Glomerular visceral epithelial cell (primary cell): Measurements from ENCODE around the gene TUBA4A.
"Not testable (repeated sequence)": the region's sequence is repeated elsewhere in the genome, so short reads cannot be mapped to it uniquely, and the experiment has no call there.

ENCODE experiments used
- DNase-seq: peaks from one replicate; pipeline ENCODE4 v3.0.0-alpha.2; 2016; ENCODE audit errors: extremely low spot score

Gene TUBA4A

GRCh38 chr2:219210886-219211362 lies 42.8 kb downstream of the TUBA4A start:
- no peak for DNase-seq

- no peak for DNase-seq
These were observed 43.4 kb downstream of the TUBA4A start for GRCh38 chr2:219210196-219210885.

DNA sequence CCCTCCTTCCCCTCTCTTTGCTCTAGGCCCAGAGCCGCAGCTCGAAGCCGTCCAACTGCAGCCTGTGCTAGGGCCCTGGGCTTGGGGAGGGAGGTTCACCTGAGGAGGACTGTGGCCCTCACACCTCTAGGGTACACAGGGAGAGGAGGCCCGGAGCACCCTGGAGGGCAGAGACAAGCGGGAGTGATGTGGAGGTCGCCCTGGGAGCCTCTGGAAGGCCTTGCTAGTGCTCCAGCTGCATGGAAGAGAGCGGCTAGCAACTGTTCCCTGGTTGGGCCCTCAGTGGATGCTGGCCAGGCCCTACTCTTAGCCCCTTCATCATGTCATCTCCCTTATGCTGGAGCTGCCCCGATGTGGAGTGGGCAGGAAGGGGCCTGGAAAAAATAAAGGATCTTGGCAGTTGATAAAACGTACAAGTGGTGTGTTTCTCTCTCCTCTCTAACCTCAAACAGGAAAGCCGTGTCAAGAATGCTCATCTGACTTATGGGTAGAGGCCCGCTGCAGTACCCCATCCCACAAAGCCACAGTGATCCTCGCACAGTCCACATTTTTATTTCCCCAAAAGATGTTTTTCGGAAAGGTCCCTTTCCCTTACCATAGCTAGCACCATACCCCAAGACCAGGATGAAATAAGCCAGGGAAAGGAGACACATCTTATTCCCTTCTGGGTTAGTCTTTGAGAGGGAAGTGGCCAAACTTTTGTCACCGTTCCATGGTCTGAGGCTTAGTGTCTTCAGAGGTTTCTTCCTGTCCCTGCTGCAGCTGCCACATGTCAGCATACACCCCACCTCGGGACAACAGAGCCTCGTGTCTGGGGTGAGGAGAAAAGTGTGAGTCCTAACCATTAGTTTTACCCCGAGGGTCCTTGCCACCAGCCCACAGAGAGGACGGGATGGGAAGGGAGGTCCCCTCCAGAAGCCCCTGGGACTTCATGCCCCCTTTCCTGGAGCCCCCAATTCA lies 44.2 kb downstream of the TUBA4A start:
- no peak for DNase-seq

- peak; percentile 23 for DNase-seq
These were observed 45.6 kb downstream of the TUBA4A start for GRCh38 chr2:219207884-219208740.

DNA sequence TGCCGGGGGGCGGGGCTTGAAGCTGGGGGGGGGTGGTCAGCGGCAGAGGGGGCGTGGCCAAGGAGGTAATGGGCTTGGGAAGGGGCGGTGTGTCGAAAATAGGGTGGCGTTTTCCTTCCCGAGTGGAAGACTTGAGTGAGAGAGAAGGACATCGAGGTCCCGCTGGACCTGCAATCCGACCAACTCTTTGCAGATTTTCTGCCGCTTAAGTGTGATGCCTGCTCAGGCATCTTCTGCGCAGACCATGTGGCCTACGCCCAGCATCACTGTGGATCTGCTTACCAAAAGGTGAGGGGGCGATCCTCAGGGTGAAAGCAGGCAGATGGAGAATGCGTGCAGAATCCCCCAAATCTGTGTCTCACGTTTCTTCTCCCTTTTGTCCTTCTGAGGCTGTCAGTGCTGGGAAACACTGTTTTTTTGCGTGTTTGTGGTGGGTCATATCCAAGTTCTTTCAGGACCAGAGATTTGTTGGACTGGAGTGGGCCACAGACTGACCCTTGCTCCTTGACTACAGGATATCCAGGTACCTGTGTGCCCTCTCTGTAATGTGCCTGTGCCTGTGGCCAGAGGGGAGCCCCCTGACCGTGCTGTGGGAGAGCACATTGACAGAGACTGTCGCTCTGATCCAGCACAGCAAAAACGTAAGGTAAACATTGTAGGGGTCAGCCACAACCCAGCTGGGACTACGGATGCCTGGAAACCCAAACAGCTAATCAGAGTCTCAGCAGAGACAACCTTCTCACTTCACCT lies 46.4 kb downstream of the TUBA4A start:
- DNase-seq = no peak

- DNase-seq = peak; percentile 96
These were observed 47.2 kb downstream of the TUBA4A start, which contains the start of gene ZFAND2B for GRCh38 chr2:219206328-219207133. Gene ZFAND2B (plus strand): TSS chr2:219206782. CDS start chr2:219206988, 206 bp downstream.

DNA sequence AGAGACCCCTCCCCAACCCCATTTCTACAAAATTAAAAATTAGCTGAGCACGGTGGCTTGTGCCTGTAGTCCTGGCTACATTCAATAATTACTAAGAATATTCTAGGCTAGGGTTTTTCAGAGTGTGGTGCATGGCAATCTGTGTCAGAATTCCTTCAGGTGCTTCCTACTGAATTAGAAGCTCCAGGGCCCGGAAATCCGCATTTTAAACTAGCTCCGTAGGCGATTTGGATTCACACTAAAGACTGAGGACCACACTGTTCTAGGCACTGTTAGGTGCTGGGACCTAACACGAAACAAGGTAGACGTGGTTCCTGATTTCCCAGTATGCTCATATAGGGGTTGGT lies 47.8 kb downstream of the TUBA4A start:
- no peak for DNase-seq

- no peak for DNase-seq
These were observed 48.6 kb downstream of the TUBA4A start for GRCh38 chr2:219205165-219205538.

- no peak for DNase-seq
These were observed 49.1 kb downstream of the TUBA4A start for GRCh38 chr2:219204425-219205164.

GRCh38 chr2:219201331-219201730 lies 52.4 kb downstream of the TUBA4A start:
- DNase-seq = not testable (repeated sequence)

DNA sequence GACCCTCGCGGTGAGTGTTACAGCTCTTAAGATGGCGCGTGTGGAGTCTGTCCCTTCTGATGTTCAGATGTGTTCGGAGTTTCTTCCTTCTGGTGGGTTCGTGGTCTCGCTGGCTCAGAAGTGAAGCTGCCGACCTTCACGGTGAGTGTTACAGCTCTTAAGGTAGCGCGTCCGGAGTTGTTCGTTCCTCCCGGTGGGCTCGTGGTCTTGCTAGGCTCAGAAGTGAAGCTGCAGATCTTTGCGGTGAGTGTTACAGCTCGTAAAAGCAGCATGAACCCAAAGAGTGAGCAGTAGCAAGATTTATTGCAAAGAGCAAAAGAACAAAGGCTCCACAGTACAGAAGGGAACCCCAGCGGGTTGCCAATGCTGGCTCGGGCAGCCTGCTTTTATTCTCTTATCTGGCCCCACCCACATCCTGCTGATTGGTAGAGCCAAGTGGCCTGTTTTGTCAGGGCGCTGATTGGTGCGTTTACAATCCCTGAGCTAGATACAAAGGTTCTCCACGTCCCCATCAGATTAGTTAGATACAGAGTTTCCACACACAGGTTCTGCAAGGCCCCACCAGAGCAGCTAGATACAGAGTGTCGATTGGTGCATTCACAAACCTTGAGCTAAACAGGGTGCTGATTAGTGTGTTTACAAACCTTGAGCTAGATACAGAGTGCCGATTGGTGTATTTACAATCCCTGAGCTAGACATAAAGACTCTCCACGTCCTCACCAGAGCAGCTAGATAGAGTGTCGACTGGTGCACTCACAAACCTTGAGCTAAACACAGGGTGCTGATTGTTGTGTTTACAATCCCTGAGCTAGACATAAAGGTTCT lies 53.0 kb downstream of the TUBA4A start:
- DNase-seq = not testable (repeated sequence)
